HG03571 (cell line): ENCODE results near the gene SPSB3.
"Not testable (repeated sequence)": the region's sequence is repeated elsewhere in the genome, so short reads cannot be mapped to it uniquely, and the experiment has no call there.

Experiments used
- ATAC-seq: cut with Tn5 transposase; IDR thresholded peaks from one replicate; pipeline ENCODE4 v1.9.1; 2021; ENCODE audit not compliant: unreplicated experiment

Gene SPSB3

GRCh38 chr16:1744338-1744840 is 38.0 kb downstream of the SPSB3 start:
- ATAC-seq = no peak

DNA sequence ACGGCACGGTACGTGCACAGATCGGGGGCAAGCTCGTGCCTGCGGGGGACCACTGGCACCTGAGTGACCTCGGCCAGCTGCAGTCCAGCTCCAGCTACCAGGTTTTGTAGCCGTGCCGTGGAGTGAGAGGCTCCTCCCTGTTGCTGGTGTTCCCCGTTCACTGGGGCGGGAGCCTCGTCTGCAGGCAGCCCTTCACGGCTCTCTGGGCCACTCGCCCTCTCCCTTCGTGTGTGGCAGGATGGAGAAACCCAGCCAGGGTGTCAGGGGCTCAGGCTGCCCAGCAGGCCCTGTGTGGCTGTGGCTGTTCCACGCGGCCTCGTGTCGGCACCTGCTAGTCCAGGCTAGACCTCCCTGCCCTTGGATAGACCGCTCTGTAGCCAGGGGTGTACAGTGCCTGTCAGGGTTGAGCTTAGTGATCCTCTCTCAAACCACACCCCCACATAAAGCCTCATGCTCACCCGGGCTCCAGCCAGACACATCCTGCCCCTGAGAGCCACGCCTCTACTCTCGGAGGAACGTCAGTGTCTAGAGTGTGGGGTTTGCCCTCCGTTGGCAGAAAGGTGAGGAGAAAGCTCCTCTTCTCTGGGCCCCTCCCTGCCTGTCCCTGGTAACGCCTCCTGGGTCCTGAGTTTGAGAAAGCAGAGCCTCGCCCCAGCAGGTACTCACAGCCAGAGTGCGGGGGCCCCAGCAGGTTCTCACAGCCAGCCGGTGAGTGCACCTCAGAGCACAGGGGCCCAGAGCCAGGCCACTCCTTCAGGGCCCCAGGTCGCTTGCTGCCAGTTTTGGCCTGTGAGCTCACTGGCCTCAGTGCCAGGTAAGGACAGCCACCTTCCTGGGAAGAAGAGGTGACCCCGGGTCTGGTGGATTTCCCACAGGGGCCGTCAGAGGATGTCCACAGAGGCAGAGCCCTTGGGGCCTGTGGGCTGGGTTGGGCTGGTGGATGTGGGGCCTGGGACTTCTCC is 38.7 kb downstream of the SPSB3 start:
- ATAC-seq = no peak

DNA sequence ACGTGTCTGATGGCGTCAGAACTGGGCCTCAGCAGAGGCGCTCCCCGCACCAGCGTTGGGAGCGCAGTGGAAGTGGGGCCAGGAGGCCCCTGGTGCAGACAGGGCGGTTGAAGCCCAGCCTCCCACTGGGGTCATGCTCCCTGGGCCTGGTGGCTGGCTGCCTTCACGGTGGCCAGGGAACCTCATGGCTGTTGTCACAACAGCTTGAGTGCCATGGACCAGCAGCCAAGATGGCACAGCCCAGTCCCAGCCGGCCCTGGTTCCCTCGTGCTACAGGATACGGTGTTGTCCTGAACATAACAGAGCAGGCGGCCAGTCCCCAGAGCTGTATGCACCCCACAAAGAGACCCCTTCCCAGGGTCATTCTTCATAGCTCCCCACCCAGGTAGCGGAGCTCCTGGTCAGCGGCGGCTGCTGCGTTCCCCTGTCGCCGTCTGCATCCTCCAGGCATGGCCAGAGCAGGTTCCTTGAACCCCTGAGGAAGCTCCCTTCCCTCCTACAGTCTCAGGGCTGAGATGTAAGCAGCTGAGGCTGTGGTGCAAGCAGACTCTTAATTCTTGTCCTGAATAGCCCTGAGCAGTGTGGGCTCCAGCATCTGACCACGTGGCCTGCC is 40.7 kb downstream of the SPSB3 start:
- ATAC-seq = no peak

DNA sequence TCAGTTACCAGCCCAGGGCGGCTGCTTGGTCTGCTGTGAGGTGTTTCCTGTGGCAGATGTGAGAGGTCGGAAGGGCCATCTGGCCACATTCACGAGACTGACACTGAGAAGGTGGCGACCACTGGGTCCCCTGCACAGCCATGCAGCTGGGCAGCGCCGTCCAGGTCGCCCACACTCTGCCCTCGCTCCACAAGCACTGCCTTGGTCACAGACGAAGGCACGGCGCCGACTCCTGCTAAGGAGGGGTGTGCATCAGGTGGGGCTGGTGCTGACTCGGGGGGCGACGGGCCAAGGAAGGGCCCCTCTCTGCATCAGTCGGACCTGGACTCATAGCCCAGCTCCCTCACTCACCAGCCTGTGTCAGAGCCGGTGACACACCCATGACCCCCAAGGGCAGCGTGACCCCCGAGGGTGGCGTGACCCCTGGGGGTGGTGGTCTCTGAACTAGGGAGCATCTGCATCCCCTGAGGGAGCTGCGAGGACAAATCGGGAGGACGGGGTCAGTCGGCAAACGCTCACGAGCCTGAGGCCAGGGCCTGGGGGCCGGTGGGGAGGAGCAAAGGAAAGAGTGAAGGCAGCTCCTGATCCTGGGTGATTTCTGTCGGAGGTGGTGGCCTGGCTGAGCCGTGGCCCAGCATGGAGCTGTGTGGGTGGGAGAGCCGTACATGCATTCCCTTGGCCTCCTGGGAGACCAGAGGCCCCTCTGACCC is 41.4 kb downstream of the SPSB3 start:
- no peak for ATAC-seq

DNA sequence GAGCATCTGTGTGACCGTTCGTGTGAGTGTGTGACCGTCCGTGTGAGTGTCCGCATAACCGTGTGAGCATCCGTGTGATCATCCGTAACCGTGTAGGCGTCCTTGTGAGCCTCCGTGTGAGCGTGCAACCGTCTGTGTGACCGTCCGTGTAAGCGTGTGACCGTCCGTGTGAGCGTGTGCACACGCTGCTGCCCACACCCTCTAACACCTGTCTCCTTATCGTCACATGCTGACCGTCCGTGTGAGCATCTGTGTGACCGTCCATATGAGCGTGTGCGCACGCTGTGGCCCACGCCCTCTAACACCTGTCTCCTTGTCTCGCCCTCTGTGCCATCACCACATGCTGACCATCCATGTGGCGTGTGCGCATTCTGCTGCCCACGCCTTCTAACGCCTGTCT is 42.1 kb downstream of the SPSB3 start:
- ATAC-seq = no peak

DNA sequence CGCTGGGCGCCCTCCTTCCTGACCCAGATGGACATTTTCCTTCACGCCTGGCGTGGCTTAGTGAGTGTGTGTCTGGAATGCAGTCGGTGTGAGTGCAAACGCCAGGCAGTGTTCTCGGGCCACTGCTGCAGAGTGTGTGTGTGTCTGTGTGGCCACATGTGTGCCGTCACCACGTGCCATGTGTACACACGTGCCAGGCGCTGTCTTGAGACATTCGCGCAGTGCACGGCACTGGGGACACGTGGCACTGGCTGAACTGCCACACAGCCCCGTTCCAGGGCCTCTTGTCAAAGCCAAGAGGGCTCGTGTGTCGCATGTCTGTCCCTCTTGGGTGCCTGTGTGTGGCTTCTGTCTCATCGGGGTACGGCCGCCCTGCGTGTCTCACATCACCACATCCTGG is 47.6 kb downstream of the SPSB3 start:
- no peak for ATAC-seq

- ATAC-seq = no peak
Observed at GRCh38 chr16:1734123-1734522, 48.2 kb downstream of the SPSB3 start.

DNA sequence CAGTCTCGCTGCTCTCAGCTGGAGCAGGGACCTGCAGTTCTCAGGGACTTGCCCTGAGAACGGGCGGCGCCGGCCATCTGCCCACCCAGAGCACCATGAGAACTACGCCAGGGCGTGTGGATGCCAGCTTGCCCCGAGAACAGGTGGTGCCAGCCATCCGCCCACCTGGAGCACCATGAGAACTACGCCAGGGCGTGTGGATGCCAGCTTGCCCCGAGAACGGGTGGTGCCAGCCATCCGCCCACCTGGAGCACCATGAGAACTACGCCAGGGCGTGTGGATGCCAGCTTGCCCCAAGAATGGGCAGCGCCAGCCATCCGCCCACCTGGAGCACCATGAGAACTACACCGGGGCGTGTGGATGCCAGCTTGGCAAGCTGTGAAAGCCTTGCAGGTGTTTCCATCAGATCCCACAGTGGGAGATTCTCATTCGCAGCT is 49.8 kb downstream of the SPSB3 start:
- not testable (repeated sequence) for ATAC-seq

DNA sequence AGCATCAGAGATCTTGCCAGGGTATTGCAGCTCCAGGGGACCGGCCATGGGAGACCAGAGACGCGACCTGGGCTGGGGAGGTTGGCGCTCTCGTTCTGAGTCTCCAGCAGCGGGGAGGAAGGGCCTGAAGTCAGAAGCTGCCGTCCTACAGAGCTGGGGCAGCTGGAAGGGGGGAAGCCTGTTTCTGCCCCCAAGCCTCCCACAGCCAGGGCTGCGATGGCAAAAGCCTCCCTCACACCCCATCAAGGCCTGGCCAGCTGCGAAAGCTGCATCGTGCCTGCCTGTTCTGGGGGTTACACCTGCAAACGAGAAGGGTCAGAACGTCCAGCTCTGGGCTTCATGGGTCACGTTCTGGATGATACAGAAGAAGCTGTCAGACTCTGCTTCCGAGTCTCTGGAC is 50.3 kb downstream of the SPSB3 start:
- ATAC-seq = no peak

GRCh38 chr16:1731603-1732002 is 50.8 kb downstream of the SPSB3 start:
- no peak for ATAC-seq

DNA sequence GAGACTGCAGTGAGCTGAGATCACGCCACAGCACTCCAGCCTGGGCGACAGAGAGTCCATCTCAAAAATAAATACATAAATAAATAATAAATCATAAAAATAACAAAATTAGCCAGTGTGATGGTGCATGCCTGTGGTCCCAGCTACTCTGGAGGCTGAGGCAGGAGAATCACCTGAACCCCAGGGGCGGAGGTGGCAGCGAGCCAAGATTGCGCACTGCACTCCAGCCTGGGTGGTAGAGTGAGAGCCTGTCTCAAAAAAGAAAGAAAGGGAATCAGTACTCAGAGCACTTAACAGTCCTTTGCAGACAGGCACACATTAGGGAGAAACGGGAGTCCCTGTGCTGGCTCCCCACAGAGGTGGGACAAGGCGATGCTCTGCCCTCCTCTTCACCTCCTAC is 51.3 kb downstream of the SPSB3 start:
- ATAC-seq = no peak

GRCh38 chr16:1729445-1729844 is 52.9 kb downstream of the SPSB3 start:
- no peak for ATAC-seq

DNA sequence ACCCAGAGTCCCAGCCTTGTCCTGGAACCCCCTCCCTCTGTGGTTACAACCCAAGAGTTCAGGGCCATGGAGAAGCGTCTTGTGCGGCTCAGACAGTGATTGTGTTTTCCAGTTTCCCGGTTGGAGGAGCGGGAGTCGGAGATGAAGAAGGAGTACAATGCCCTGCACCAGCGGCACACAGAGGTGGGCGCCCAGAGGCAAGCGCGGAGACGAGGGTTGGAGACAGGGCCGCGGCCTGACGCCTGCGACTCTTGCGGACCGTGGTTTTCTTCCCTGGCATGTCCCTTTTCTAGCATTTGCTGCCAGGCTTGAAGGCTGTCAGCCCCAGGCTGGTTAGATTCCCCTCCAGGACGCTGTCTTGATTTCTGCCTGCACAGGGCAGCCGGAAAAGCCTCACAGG is 53.3 kb downstream of the SPSB3 start:
- no peak for ATAC-seq

DNA sequence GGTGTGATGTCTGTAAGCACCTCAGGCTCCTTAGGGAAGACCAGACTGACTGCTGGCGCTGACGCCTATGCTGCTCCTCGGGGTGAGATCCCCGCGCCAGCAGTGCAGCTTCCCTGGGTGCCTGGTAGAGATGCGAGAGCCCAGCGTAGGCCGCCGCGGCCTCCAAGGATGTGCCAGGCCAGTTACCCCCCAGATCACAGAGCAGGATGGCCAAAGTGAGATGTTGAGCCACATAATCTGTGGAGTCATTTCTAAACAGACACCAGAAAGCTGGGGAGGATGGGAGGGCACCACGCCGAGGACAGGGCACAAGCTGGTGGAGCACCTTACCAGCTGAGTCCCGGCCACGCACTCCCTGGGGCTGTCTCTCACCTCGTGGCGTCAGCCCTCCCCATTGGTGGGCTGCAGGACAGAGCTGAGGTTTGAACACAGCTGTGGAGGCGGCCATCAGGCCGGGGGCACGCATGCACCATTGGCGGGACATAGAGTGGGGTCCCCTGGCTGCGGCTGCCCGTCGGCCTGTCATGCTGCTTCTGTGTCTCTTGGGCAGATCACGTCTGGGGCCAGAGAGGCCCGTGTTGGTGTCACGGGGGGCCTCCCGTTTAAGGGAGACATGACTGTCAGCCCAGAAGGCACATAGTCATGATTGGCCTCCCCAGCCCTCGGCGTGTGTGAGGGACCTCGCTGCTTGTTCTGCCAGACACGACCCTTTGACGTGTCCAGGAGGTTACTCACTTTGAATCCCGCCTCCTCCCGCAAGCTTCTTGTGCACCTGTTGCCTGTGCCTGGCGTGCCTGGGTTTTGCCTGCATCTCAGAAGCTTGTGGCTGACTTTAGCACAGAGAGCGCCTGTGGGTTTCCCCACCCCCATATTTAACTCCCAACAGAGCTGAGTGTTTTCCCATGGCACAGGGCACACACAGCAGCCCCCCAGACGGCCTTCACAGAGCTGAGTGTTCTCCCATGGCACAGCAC is 54.4 kb downstream of the SPSB3 start:
- ATAC-seq = no peak
